HepG2 (cell line): Measurements from ENCODE around the gene RBMS2. TPM values are rescaled to one million over a fixed set of nuclear protein-coding genes. Genes with fewer than 3 reads are reported as not detected.
A peak's percentile ranks its signal among the peaks of the same experiment; 100 is the strongest.

Experiments used
- ADNP ChIP-seq: sonication (generic); formaldehyde crosslinking; IDR thresholded peaks from 2 replicates; pipeline ENCODE4 v1.4.0; 2020; ENCODE audit warnings: missing genetic modification reagents
- ARNTL ChIP-seq: sonication (generic); formaldehyde crosslinking; IDR thresholded peaks from 2 replicates; pipeline ENCODE4 v1.4.0; 2020; ENCODE audit warnings: mild to moderate bottlenecking, missing genetic modification reagents
- ELF4 ChIP-seq: sonication (generic); formaldehyde crosslinking; IDR thresholded peaks from 2 replicates; pipeline ENCODE4 v1.5.0; 2020; ENCODE audit warnings: missing genetic modification reagents, mild to moderate bottlenecking, moderate library complexity, borderline replicate concordance
- HES4 ChIP-seq: sonication (generic); formaldehyde crosslinking; IDR thresholded peaks from 2 replicates; pipeline ENCODE4 v1.9.0; 2021; ENCODE audit warnings: mild to moderate bottlenecking, missing genetic modification reagents, borderline replicate concordance
- IKZF4 ChIP-seq: sonication (generic); formaldehyde crosslinking; IDR thresholded peaks from 2 replicates; pipeline ENCODE4 v1.5.1; 2020; ENCODE audit warnings: borderline replicate concordance, mild to moderate bottlenecking, low read depth, missing genetic modification reagents; ENCODE audit errors: not compliant biosample characterization
- KLF16 ChIP-seq, 2 experiments: sonication (generic) in 1 of 2; formaldehyde crosslinking in 1 of 2; IDR thresholded peaks; 2 replicates each; pipeline versions ENCODE4 v1.6.1 to v1.8.0; 2016 to 2023; ENCODE audit warnings: missing genetic modification reagents in 2 of 2, missing compliant biosample characterization in 1 of 2
- MTA3 ChIP-seq: sonication (generic); formaldehyde crosslinking; IDR thresholded peaks from 2 replicates; pipeline ENCODE4 v1.4.0; 2020; ENCODE audit warnings: missing genetic modification reagents
- RARA ChIP-seq: IDR thresholded peaks from 2 replicates; pipeline ENCODE4 v1.6.1; 2016; ENCODE audit warnings: missing genetic modification reagents, missing compliant biosample characterization
- SP4 ChIP-seq: sonication (generic); formaldehyde crosslinking; IDR thresholded peaks from 2 replicates; pipeline ENCODE4 v1.8.1; 2023; ENCODE audit warnings: mild to moderate bottlenecking, missing genetic modification reagents
- SRSF4 ChIP-seq: fragments of 200-400 bp; formaldehyde crosslinking; IDR thresholded peaks from one replicate; pipeline ENCODE4 v1.6.1; 2018; ENCODE audit warnings: mild to moderate bottlenecking, low read depth, low read length, moderate library complexity; ENCODE audit not compliant: poor library complexity, severe bottlenecking
- YEATS4 ChIP-seq: sonication (generic); formaldehyde crosslinking; IDR thresholded peaks from 2 replicates; pipeline ENCODE4 v1.4.0; 2020; ENCODE audit warnings: missing genetic modification reagents, borderline replicate concordance
- ZNF33B ChIP-seq: sonication (generic); formaldehyde crosslinking; IDR thresholded peaks from 2 replicates; pipeline ENCODE4 v1.5.1; 2020; ENCODE audit warnings: mild to moderate bottlenecking, missing genetic modification reagents
- ZNF589 ChIP-seq: sonication (generic); formaldehyde crosslinking; conservative IDR thresholded peaks from 2 replicates; pipeline ENCODE4 v1.8.0; 2022; ENCODE audit warnings: mild to moderate bottlenecking, moderate library complexity, missing genetic modification reagents
- polyA plus RNA-seq, 8 experiments: library from polyadenylated mRNA; depleted of rRNA in 3 of 8; stranded (reverse) in 7 of 8; unstranded in 1 of 8; fragments of >200 nt; fragmentation: Illumina TruSeq in 4 of 8; extraction: Trizol in 4 of 8; gene quantifications; 2 replicates each; pipeline versions ENCODE4 v1.2.1 to v1.2.3, GENCODE V29; 2011 to 2016; ENCODE audit warnings: low read depth in 4 of 8, missing spikeins in 1 of 8, mixed read lengths in 1 of 8; ENCODE audit not compliant: insufficient read depth in 1 of 8
- total RNA-seq, 5 experiments: library from RNA; depleted of rRNA; stranded (reverse); fragments of >200 nt; fragmentation: Illumina TruSeq; extraction: Trizol; gene quantifications; 2 replicates each; pipeline ENCODE4 v1.2.3, GENCODE V29; 2016; ENCODE audit warnings: low read depth in 1 of 5
- TF ChIP-seq, protein P1 (sequence below): sonication (generic); formaldehyde crosslinking; IDR thresholded peaks from 2 replicates; pipeline ENCODE4 v1.4.0; 2020; ENCODE audit warnings: missing genetic modification reagents
- TF ChIP-seq, protein P2 (sequence below): sonication (generic); formaldehyde crosslinking; IDR thresholded peaks from 2 replicates; pipeline ENCODE4 v1.5.0; 2020; ENCODE audit warnings: missing genetic modification reagents, mild to moderate bottlenecking, borderline replicate concordance
- TF ChIP-seq, protein P3 (sequence below): sonication (generic); formaldehyde crosslinking; IDR thresholded peaks from 2 replicates; pipeline ENCODE4 v1.4.0; 2020; ENCODE audit warnings: mild to moderate bottlenecking, low read depth, missing genetic modification reagents
- TF ChIP-seq, protein P4 (sequence below): sonication (generic); formaldehyde crosslinking; IDR thresholded peaks from 2 replicates; pipeline ENCODE4 v1.9.0; 2021; ENCODE audit warnings: missing genetic modification reagents, borderline replicate concordance
- TF ChIP-seq, protein P5 (sequence below): IDR thresholded peaks from 2 replicates; pipeline ENCODE4 v1.6.1; 2012; ENCODE audit warnings: low read length, improper control_type of control experiment
- TF ChIP-seq, protein P6 (sequence below): IDR thresholded peaks from 2 replicates; pipeline ENCODE4 v1.6.1; 2016; ENCODE audit warnings: missing genetic modification reagents, missing compliant biosample characterization

The RBMS2 gene
- total and polyA plus RNA-seq, 2 of the 13 experiments (the other 11 are each of a cell fraction or from before 2014, with no cell fraction given) = 0.53 to 7.4 TPM

DNA sequence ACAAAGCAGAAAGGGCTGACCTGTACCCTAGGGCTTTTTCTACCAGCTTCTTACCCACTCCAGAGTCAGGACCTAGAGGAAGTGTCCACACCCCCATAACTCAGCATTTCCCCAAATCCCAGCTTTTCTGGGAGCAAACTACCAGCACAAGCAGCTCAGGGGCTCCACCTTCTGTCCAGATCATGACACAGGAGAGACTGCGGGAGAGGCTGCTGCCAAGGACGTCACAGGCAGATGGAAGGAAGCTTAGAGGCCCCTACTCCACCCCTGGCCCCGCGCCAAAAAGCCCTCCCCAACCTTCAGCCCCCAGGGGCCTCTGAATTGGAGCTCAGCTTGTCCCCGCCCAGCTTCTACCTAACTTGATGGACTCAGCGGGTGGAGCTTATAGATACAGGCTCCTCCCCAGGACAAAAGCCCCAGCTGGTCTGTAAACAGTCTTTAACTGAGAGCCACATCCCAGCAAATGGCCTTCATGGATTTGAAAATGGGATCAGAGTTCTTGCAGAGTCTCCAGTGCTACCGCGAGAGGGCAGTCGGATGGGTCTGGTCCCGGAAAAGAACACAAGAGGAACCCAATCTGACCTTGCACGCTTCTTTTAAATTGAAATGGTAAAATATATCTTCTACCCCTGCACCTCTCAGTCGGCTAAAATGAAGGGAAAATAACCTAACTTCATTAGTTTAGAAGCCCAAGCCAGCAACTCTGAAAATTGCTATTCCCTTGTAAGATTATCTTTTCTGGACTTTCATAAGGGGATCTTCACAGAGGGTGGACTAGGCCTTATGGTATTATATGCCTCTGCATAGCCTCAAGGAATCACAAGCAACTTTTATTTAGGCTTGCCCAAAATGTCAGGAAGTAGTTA lies 115.3 kb downstream of the RBMS2 start (continued):
- no peak; the same call in 1 of the 2 replicates for TF ChIP-seq YEATS4 (CRISPR knock-in tag)
- no peak for TF ChIP-seq SRSF4
- TF ChIP-seq MTA3 = no peak
- TF ChIP-seq, protein P1, sequence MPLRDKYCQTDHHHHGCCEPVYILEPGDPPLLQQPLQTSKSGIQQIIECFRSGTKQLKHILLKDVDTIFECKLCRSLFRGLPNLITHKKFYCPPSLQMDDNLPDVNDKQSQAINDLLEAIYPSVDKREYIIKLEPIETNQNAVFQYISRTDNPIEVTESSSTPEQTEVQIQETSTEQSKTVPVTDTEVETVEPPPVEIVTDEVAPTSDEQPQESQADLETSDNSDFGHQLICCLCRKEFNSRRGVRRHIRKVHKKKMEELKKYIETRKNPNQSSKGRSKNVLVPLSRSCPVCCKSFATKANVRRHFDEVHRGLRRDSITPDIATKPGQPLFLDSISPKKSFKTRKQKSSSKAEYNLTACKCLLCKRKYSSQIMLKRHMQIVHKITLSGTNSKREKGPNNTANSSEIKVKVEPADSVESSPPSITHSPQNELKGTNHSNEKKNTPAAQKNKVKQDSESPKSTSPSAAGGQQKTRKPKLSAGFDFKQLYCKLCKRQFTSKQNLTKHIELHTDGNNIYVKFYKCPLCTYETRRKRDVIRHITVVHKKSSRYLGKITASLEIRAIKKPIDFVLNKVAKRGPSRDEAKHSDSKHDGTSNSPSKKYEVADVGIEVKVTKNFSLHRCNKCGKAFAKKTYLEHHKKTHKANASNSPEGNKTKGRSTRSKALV (CRISPR knock-in tag) = no peak
- TF ChIP-seq, protein P2, sequence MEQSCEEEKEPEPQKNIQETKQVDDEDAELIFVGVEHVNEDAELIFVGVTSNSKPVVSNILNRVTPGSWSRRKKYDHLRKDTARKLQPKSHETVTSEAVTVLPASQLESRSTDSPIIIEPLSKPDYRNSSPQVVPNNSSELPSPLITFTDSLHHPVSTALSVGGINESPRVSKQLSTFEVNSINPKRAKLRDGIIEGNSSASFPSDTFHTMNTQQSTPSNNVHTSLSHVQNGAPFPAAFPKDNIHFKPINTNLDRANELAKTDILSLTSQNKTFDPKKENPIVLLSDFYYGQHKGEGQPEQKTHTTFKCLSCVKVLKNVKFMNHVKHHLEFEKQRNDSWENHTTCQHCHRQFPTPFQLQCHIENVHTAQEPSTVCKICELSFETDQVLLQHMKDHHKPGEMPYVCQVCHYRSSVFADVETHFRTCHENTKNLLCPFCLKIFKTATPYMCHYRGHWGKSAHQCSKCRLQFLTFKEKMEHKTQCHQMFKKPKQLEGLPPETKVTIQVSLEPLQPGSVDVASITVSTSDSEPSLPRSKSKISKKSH (CRISPR knock-in tag) = no peak
- no peak for TF ChIP-seq ZNF33B (CRISPR knock-in tag)
- TF ChIP-seq RARA (CRISPR knock-in tag) = peak; percentile 50; the same call in 1 of the 2 replicates
- TF ChIP-seq, protein P3, sequence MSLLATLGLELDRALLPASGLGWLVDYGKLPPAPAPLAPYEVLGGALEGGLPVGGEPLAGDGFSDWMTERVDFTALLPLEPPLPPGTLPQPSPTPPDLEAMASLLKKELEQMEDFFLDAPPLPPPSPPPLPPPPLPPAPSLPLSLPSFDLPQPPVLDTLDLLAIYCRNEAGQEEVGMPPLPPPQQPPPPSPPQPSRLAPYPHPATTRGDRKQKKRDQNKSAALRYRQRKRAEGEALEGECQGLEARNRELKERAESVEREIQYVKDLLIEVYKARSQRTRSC = no peak
- TF ChIP-seq, protein P4, sequence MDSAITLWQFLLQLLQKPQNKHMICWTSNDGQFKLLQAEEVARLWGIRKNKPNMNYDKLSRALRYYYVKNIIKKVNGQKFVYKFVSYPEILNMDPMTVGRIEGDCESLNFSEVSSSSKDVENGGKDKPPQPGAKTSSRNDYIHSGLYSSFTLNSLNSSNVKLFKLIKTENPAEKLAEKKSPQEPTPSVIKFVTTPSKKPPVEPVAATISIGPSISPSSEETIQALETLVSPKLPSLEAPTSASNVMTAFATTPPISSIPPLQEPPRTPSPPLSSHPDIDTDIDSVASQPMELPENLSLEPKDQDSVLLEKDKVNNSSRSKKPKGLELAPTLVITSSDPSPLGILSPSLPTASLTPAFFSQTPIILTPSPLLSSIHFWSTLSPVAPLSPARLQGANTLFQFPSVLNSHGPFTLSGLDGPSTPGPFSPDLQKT = no peak
- TF ChIP-seq ARNTL (CRISPR knock-in tag) = peak; percentile 72
- TF ChIP-seq ELF4 = peak; percentile 50; the same call in 1 of the 2 replicates
- TF ChIP-seq, protein P5, sequence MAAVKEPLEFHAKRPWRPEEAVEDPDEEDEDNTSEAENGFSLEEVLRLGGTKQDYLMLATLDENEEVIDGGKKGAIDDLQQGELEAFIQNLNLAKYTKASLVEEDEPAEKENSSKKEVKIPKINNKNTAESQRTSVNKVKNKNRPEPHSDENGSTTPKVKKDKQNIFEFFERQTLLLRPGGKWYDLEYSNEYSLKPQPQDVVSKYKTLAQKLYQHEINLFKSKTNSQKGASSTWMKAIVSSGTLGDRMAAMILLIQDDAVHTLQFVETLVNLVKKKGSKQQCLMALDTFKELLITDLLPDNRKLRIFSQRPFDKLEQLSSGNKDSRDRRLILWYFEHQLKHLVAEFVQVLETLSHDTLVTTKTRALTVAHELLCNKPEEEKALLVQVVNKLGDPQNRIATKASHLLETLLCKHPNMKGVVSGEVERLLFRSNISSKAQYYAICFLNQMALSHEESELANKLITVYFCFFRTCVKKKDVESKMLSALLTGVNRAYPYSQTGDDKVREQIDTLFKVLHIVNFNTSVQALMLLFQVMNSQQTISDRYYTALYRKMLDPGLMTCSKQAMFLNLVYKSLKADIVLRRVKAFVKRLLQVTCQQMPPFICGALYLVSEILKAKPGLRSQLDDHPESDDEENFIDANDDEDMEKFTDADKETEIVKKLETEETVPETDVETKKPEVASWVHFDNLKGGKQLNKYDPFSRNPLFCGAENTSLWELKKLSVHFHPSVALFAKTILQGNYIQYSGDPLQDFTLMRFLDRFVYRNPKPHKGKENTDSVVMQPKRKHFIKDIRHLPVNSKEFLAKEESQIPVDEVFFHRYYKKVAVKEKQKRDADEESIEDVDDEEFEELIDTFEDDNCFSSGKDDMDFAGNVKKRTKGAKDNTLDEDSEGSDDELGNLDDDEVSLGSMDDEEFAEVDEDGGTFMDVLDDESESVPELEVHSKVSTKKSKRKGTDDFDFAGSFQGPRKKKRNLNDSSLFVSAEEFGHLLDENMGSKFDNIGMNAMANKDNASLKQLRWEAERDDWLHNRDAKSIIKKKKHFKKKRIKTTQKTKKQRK = no peak
- TF ChIP-seq KLF16 (CRISPR knock-in tag; IDR thresholded peaks at IDR 0.05) = peak in 1 of 2 experiments; percentile 59; a peak in 2 of 4 replicates
- no peak for TF ChIP-seq HES4 (CRISPR knock-in tag)
- TF ChIP-seq, protein P6, sequence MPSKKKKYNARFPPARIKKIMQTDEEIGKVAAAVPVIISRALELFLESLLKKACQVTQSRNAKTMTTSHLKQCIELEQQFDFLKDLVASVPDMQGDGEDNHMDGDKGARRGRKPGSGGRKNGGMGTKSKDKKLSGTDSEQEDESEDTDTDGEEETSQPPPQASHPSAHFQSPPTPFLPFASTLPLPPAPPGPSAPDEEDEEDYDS (CRISPR knock-in tag) = peak; percentile 92
- TF ChIP-seq SP4 = peak; percentile 93
- no peak for TF ChIP-seq ZNF589
- TF ChIP-seq IKZF4 (CRISPR knock-in tag) = no peak
- TF ChIP-seq ADNP (CRISPR knock-in tag) = no peak
